OCI-LY1 (cell line): ENCODE measurements around the gene ARHGDIA.

Experiments used
- H2AFZ ChIP-seq: fragments of 200-600 bp; sonication (generic), shearing (Covaris generic); 2 replicates; pipeline ENCODE4 v1.6.0; 2014; ENCODE audit warnings: antibody characterized with exemption, mild to moderate bottlenecking, low read length
- H3F3A ChIP-seq: fragments of 200-600 bp; sonication (generic), shearing (Covaris generic); 2 replicates; pipeline ENCODE4 v1.6.0; 2014; ENCODE audit warnings: mild to moderate bottlenecking, antibody characterized with exemption, low read length, moderate library complexity; ENCODE audit not compliant: insufficient read depth
- H3K27ac ChIP-seq: fragments of 200-600 bp; sonication (generic); 2 replicates; pipeline ENCODE4 v1.5.1; 2014; ENCODE audit warnings: low read length, mixed run types, mild to moderate bottlenecking, low read depth; ENCODE audit not compliant: poor library complexity, severe bottlenecking
- H3K27me3 ChIP-seq: fragments of 200-600 bp; sonication (generic); 2 replicates; pipeline ENCODE4 v1.6.0; 2014; ENCODE audit warnings: antibody characterized with exemption, mild to moderate bottlenecking, low read length, moderate library complexity; ENCODE audit not compliant: insufficient read depth
- H3K36me3 ChIP-seq: fragments of 200-600 bp; sonication (generic); 2 replicates; pipeline ENCODE4 v1.6.1; 2014; ENCODE audit warnings: mild to moderate bottlenecking, antibody characterized with exemption, low read length, moderate library complexity, mixed read lengths; ENCODE audit not compliant: insufficient read depth
- H3K4me1 ChIP-seq: fragments of 200-600 bp; sonication (generic); 2 replicates; pipeline ENCODE4 v1.5.1; 2014; ENCODE audit warnings: mild to moderate bottlenecking, low read length, moderate library complexity; ENCODE audit not compliant: insufficient read depth, severe bottlenecking
- H3K4me2 ChIP-seq: fragments of 200-600 bp; sonication (generic), shearing (Covaris generic); 2 replicates; pipeline ENCODE4 v1.6.1; 2014; ENCODE audit warnings: low read length
- H3K4me3 ChIP-seq: fragments of 200-600 bp; sonication (generic); 2 replicates; pipeline ENCODE4 v1.5.1; 2014; ENCODE audit warnings: low read length, low read depth, mild to moderate bottlenecking, mixed read lengths; ENCODE audit not compliant: poor library complexity, severe bottlenecking
- H3K79me2 ChIP-seq: fragments of 200-600 bp; shearing (Covaris generic); 2 replicates; pipeline ENCODE4 v1.6.1; 2016; ENCODE audit warnings: mixed run types, low read length, mixed read lengths; ENCODE audit not compliant: insufficient read depth
- H3K9ac ChIP-seq: fragments of 200-600 bp; sonication (generic), shearing (Covaris generic); 2 replicates; pipeline ENCODE4 v1.6.1; 2014; ENCODE audit warnings: mild to moderate bottlenecking, low read length, mixed read lengths
- H3K9me2 ChIP-seq: fragments of 200-600 bp; sonication (generic), shearing (Covaris generic); 2 replicates; pipeline ENCODE4 v1.6.1; 2014; ENCODE audit warnings: low read depth, mild to moderate bottlenecking, low read length, mixed read lengths
- H3K9me3 ChIP-seq: fragments of 200-600 bp; shearing (Covaris generic); 2 replicates; pipeline ENCODE4 v1.6.1; 2014; ENCODE audit warnings: low read length, mixed read lengths
- H4K20me1 ChIP-seq: fragments of 200-600 bp; sonication (generic), shearing (Covaris generic); 2 replicates; pipeline ENCODE4 v1.6.0; 2016; ENCODE audit warnings: mild to moderate bottlenecking, low read length; ENCODE audit not compliant: insufficient read depth
- CTCF ChIP-seq: fragments of 200-600 bp; sonication (generic), shearing (Covaris generic); IDR thresholded peaks from 2 replicates; pipeline ENCODE4 v1.5.1; 2017; ENCODE audit warnings: mild to moderate bottlenecking, antibody characterized with exemption, low read length, moderate library complexity, mixed read lengths
- EZH2 ChIP-seq: fragments of 200-600 bp; sonication (generic), shearing (Covaris generic); IDR thresholded peaks from 2 replicates; pipeline ENCODE4 v1.8.0; 2017; ENCODE audit warnings: borderline replicate concordance, mixed run types, mild to moderate bottlenecking, antibody characterized with exemption, low read length, moderate library complexity, mixed read lengths

ARHGDIA gene

GRCh38 chr17:81868674-81869220, 2.4 kb downstream of the ARHGDIA start:
- Histone ChIP-seq H3K27me3 (no peaks in the 10 kb centered on the region), H3F3A (no peaks in the 10 kb centered on the region), H3K9me2 (no peaks in the 10 kb centered on the region), H3K9ac (peak overlapping the region; percentile 7; the same call in 1 of the 2 replicates), H3K4me2 (peak overlapping the region; percentile 86), H3K27ac (peak overlapping the region; percentile 81), H2AFZ (no peak overlapping the region), H3K9me3 (no peaks in the 10 kb centered on the region), H4K20me1 (no peaks in the 10 kb centered on the region), H3K4me1 (peaks cover 72% of the 10 kb centered on the region), H3K4me3 (peak overlapping the region; percentile 98), H3K36me3 (peaks cover 51% of the 10 kb centered on the region), H3K79me2 (peaks cover 5% of the 10 kb centered on the region; the same call in 1 of the 2 replicates)
- no peak for TF ChIP-seq CTCF
- no peak for TF ChIP-seq EZH2

GRCh38 chr17:81867991-81868673, 3.0 kb downstream of the ARHGDIA start:
- Histone ChIP-seq H3K9ac (peak overlapping the region; percentile 31; the same call in 1 of the 2 replicates), H2AFZ (no peak overlapping the region), H3K4me2 (peak overlapping the region; percentile 12; the same call in 1 of the 2 replicates), H3K9me3 (no peaks in the 10 kb centered on the region), H3K27me3 (no peaks in the 10 kb centered on the region), H3K79me2 (peaks cover 5% of the 10 kb centered on the region; the same call in 1 of the 2 replicates), H3K9me2 (no peaks in the 10 kb centered on the region), H4K20me1 (no peaks in the 10 kb centered on the region), H3K4me3 (no peak overlapping the region), H3K36me3 (peaks cover 57% of the 10 kb centered on the region), H3F3A (no peaks in the 10 kb centered on the region), H3K4me1 (peaks cover 69% of the 10 kb centered on the region), H3K27ac (peak overlapping the region; percentile 81)
- no peak for TF ChIP-seq CTCF
- no peak for TF ChIP-seq EZH2

GRCh38 chr17:81867170-81867990, 3.8 kb downstream of the ARHGDIA start:
- Histone ChIP-seq H3K9me3 (no peaks in the 10 kb centered on the region), H3K27me3 (no peaks in the 10 kb centered on the region), H3K4me3 (no peak overlapping the region), H3K4me1 (peaks cover 69% of the 10 kb centered on the region), H3K9me2 (no peaks in the 10 kb centered on the region), H4K20me1 (no peaks in the 10 kb centered on the region), H3K79me2 (peaks cover 5% of the 10 kb centered on the region; the same call in 1 of the 2 replicates), H2AFZ (no peak overlapping the region), H3K36me3 (peaks cover 65% of the 10 kb centered on the region), H3K27ac (peak overlapping the region; percentile 81), H3K4me2 (peak overlapping the region; percentile 12; the same call in 1 of the 2 replicates), H3K9ac (peak overlapping the region; percentile 31; the same call in 1 of the 2 replicates), H3F3A (no peaks in the 10 kb centered on the region)
- no peak for TF ChIP-seq CTCF
- TF ChIP-seq EZH2 = no peak
